Esophagus squamous epithelium (tissue), 5 donors: Measurements from ENCODE around the gene IBA57. TPM values are rescaled to one million over a fixed set of nuclear protein-coding genes. Genes with fewer than 3 reads are reported as not detected.

ENCODE experiments used
- DNase-seq: peaks from one replicate; lab custom pipeline; 2025; lab: John Stamatoyannopoulos, UW
- H3K27ac ChIP-seq, 4 donors: fragments of 200-600 bp; sonication (generic); one replicate each; pipeline ENCODE4 v1.5.1; 2016 to 2019; ENCODE audit warnings: mild to moderate bottlenecking in 1 of 4
- H3K27me3 ChIP-seq, 4 donors: fragments of 200-600 bp; sonication (generic); 1 replicate in 3 of 4; 2 replicates in 1 of 4; pipeline versions ENCODE4 v1.5.1 to v1.6.0; 2017 to 2021; ENCODE audit warnings: antibody characterized with exemption in 1 of 4
- H3K36me3 ChIP-seq, 3 donors: fragments of 200-600 bp; sonication (generic); one replicate each; pipeline ENCODE4 v1.5.1; 2016 to 2019
- H3K4me1 ChIP-seq, 3 donors: fragments of 200-600 bp; sonication (generic); one replicate each; pipeline ENCODE4 v1.5.1; 2017 to 2019
- H3K4me3 ChIP-seq, 4 donors: fragments of 200-600 bp; sonication (generic); 1 replicate in 3 of 4; 2 replicates in 1 of 4; pipeline ENCODE4 v1.5.1; 2016 to 2019; ENCODE audit warnings: mild to moderate bottlenecking in 2 of 4, moderate library complexity in 1 of 4
- H3K9me3 ChIP-seq, 3 donors: fragments of 200-600 bp; sonication (generic); one replicate each; pipeline ENCODE4 v1.5.1; 2016 to 2019
- POLR2A ChIP-seq, 4 donors: fragments of 450-650 bp; IDR thresholded peaks; one replicate each; pipeline ENCODE4 v1.6.1; 2017; ENCODE audit warnings: antibody characterized with exemption in 4 of 4, mild to moderate bottlenecking in 4 of 4, moderate library complexity in 3 of 4
- WGBS, 2 donors: methylation state at CpG; one replicate each; pipeline ENCODE4 v1.1.5; 2018; 5-methylcytosine and 5-hydroxymethylcytosine counted together
- intact Hi-C: fragments of 100-400 bp; cut with DNase I; formaldehyde crosslinking; loops from one replicate; pipeline ENCODE4 v1.15.0; 2022
- total RNA-seq, 4 donors: library from RNA; depleted of rRNA; stranded (reverse); fragments of >200 nt; gene quantifications; one replicate each; pipeline ENCODE4 v1.1.0, GENCODE V29; 2016
- TF ChIP-seq, protein P1 (sequence below), 6 experiments: fragments of 450-650 bp in 4 of 6; fragments of 200-600 bp in 2 of 6; sonication (generic) in 2 of 6; IDR thresholded peaks; one replicate each; pipeline ENCODE4 v1.5.1; 2016 to 2019; ENCODE audit warnings: antibody characterized with exemption in 6 of 6, mild to moderate bottlenecking in 4 of 6, moderate library complexity in 4 of 6
- donor health status: DM: yes; HTN: yes; CAD: no.

IBA57 gene
- total RNA-seq, 4 donors from 2014 or later = 4.8 to 9.1 (median 5.7) TPM

DNA sequence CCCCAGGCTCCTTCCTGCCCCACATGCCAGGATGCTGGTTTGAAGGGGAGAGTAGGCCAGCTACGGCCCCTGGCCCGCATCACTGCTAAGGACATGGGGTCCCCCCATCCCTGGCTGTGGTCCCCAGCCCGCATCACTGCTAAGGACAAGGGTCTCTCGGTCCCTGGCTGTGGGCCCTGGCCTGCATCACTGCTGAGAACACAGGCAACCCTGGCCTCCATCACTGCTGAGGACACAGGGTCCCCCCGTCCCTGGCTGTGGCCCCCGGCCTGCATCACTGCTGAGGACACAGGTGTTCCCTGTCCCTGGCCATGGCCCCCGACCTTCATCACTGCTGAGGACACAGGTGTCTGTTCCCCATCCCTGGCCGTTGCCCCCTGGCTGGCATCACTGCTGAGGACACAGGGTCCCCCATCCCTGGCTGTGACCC, 41.8 kb downstream of the IBA57 start:
- H3K27me3 ChIP-seq = peaks cover 0 to 50% (median 0%) of the 10 kb centered on the region in 4 donors
- no peak for DNase-seq
- intact Hi-C loops = no loop called here

GRCh38 chr1:228207851-228208821, 42.5 kb downstream of the IBA57 start, which contains the start of gene OBSCN:
TSS of gene OBSCN (plus strand) at chr1:228208044. CDS start at chr1:228211784, 3,740 bp downstream.
- no peaks in the 10 kb centered on the region for H3K36me3 ChIP-seq
- no peak within 1 kb of the TSS for H3K4me3 ChIP-seq
- peaks cover 6 to 33% (median 6%) of the 10 kb centered on the region in 3 donors for H3K4me1 ChIP-seq
- DNase-seq = no peak
- H3K27me3 ChIP-seq = peaks cover 0 to 58% (median 0%) of the 10 kb centered on the region in 4 donors
- H3K27ac ChIP-seq = no peak within 1 kb of the TSS
- TF ChIP-seq, protein P1, sequence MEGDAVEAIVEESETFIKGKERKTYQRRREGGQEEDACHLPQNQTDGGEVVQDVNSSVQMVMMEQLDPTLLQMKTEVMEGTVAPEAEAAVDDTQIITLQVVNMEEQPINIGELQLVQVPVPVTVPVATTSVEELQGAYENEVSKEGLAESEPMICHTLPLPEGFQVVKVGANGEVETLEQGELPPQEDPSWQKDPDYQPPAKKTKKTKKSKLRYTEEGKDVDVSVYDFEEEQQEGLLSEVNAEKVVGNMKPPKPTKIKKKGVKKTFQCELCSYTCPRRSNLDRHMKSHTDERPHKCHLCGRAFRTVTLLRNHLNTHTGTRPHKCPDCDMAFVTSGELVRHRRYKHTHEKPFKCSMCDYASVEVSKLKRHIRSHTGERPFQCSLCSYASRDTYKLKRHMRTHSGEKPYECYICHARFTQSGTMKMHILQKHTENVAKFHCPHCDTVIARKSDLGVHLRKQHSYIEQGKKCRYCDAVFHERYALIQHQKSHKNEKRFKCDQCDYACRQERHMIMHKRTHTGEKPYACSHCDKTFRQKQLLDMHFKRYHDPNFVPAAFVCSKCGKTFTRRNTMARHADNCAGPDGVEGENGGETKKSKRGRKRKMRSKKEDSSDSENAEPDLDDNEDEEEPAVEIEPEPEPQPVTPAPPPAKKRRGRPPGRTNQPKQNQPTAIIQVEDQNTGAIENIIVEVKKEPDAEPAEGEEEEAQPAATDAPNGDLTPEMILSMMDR (IDR thresholded peaks at IDR 0.05) = no peak
- TF ChIP-seq POLR2A (IDR thresholded peaks at IDR 0.05) = no peak
- intact Hi-C loops = no loop called here
- no peaks in the 10 kb centered on the region for H3K9me3 ChIP-seq
- 40% methylated on average over 1 of the region's 30 CpGs; no CpG with 5 or more reads in 1 of the 2 donors for WGBS, 2 donors

More for the DNA sequence above, 41.8 kb downstream of the IBA57 start:
- Histone ChIP-seq H3K27ac (no peak overlapping the region), H3K9me3 (no peaks in the 10 kb centered on the region), H3K36me3 (no peaks in the 10 kb centered on the region), H3K4me1 (peaks cover 0 to 26% (median 0%) of the 10 kb centered on the region in 3 donors), H3K4me3 (no peak overlapping the region)
- WGBS, 2 donors = 80 to 100% methylated on average over 1 of the region's 8 CpGs
- TF ChIP-seq, protein P1 (IDR thresholded peaks at IDR 0.05) = no peak
- TF ChIP-seq POLR2A (IDR thresholded peaks at IDR 0.05) = no peak

DNA sequence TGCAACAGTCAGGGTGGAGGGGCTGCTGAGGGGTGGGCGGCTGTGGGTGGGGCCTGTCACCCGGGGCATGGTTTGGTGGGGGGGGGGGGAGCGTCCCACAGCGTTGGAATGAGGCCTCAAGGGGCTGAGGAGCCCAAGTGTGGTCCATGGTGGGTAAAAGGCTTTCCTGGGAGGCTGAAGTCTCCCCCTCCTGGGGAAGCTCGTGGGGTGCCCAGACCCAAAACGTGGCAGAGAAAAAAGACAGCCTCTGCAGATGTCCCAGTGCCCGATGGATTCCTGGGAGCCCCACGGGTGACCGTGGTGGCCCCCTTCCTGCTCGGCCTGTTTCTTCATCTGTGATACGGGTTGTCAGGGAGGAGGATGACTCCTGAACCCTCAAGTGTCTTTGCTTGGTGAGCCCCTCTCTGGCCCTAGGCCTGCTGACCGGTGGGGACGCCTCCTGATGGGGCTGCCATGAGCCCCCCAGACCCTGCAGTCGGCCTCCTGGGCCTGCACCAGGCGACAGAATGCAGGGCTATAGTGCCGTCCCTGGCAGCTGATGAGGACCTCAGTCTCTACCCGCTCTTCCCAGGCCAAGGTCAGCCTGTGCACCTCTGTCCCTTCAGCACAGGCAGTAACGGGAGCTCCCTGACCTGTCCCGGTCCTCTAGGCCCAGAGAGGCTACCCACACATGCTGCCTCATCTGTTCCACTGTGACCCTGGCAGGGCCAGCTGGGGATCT, 43.4 kb downstream of the IBA57 start:
- 76 to 80% methylated on average over 5 to 9 of the region's 19 CpGs for WGBS, 2 donors
- Histone ChIP-seq H3K9me3 (no peaks in the 10 kb centered on the region), H3K36me3 (no peaks in the 10 kb centered on the region), H3K4me3 (no peak overlapping the region), H3K27me3 (peaks cover 0 to 60% (median 0%) of the 10 kb centered on the region in 4 donors), H3K4me1 (peaks cover 6 to 41% (median 9%) of the 10 kb centered on the region in 3 donors), H3K27ac (no peak overlapping the region)
- no peak for TF ChIP-seq POLR2A (IDR thresholded peaks at IDR 0.05)
- TF ChIP-seq, protein P1 (IDR thresholded peaks at IDR 0.05) = no peak
- no peak for DNase-seq
- intact Hi-C loops = no loop called here

DNA sequence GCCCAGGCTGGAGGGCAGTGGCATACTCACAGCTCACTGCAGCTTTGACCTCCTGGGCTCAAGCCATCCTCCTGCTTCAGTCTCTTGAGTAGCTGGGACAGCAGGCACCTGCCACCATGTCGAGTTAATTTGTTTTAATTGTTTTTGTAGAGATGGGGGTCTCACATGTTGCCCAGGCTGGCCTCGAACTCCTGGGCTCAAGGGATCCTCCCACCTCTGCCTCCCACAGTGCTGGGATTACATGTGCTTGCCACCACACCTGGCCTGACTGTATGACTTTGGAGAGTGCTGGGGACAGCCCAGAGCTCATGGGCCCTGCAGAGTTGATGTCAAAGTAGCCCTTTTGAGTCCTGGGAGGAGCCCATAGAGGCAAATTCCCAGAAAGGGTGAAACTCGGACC, 44.1 kb downstream of the IBA57 start:
- TF ChIP-seq POLR2A (IDR thresholded peaks at IDR 0.05) = no peak
- TF ChIP-seq, protein P1 (IDR thresholded peaks at IDR 0.05) = no peak
- intact Hi-C loops = no loop called here
- Histone ChIP-seq H3K27ac (no peak overlapping the region), H3K9me3 (no peaks in the 10 kb centered on the region), H3K27me3 (peaks cover 0 to 60% (median 0%) of the 10 kb centered on the region in 4 donors), H3K4me3 (no peak overlapping the region), H3K36me3 (no peaks in the 10 kb centered on the region), H3K4me1 (peaks cover 6 to 47% (median 16%) of the 10 kb centered on the region in 3 donors)
- no peak for DNase-seq
- WGBS, 2 donors = 70 to 100% methylated on average over 1 of the region's 3 CpGs
